GM10266 (cell line): Measurements from ENCODE around the gene LEPROT.

ENCODE experiments used
- DNase-seq: peaks from one replicate; pipeline ENCODE4 v3.0.0; 2012; ENCODE audit errors: extremely low spot score
- CTCF ChIP-seq: IDR thresholded peaks from 2 replicates; pipeline ENCODE4 v1.5.1; 2012; ENCODE audit warnings: mild to moderate bottlenecking, low read depth; ENCODE audit not compliant: control insufficient read depth, insufficient read depth; ENCODE audit errors: missing control alignments

The LEPROT gene

GRCh38 chr1:65470766-65471165 is 50.3 kb downstream of the LEPROT start:
- DNase-seq, result no peak
- TF ChIP-seq CTCF, result no peak

GRCh38 chr1:65471213-65471833 is 50.9 kb downstream of the LEPROT start:
- no peak for DNase-seq
- no peak for TF ChIP-seq CTCF

GRCh38 chr1:65471861-65472332 is 51.4 kb downstream of the LEPROT start:
- TF ChIP-seq CTCF, result no peak
- DNase-seq, result no peak

GRCh38 chr1:65476327-65476726 is 55.9 kb downstream of the LEPROT start:
- no peak for DNase-seq
- no peak for TF ChIP-seq CTCF

GRCh38 chr1:65477414-65478378 is 57.2 kb downstream of the LEPROT start:
- TF ChIP-seq CTCF, result no peak
- no peak for DNase-seq

- DNase-seq, result no peak
- no peak for TF ChIP-seq CTCF
Observed at GRCh38 chr1:65478379-65479026, 58.0 kb downstream of the LEPROT start.
